Measurements from ENCODE around the gene MED25.

Gene MED25

GRCh38 chr19:49861107-49861506, 43.0 kb downstream of the MED25 start:
- peak; percentile 40 to 72 for DNase-seq

- DNase-seq: peak in 1 of 2 experiments; percentile 79
These were observed 43.7 kb downstream of the MED25 start for GRCh38 chr19:49861541-49862378.

GRCh38 chr19:49862391-49863253, 44.5 kb downstream of the MED25 start:
- peak in 1 of 2 experiments; percentile 48 for DNase-seq

- no peak for DNase-seq
These were observed 45.3 kb downstream of the MED25 start for GRCh38 chr19:49863254-49863934.

GRCh38 chr19:49863935-49864320, 45.8 kb downstream of the MED25 start:
- no peak for DNase-seq

GRCh38 chr19:49864890-49865289, 46.8 kb downstream of the MED25 start:
- no peak for DNase-seq

GRCh38 chr19:49866933-49867782, 49.1 kb downstream of the MED25 start, which contains the start of gene PNKP:
Gene PNKP, minus strand, starts transcription at chr19:49867576. Its CDS starts 372 bp downstream, at chr19:49867204.
- DNase-seq: peak; percentile 90 to 97

GRCh38 chr19:49869009-49869483, 51.0 kb downstream of the MED25 start:
- peak in 1 of 2 experiments; percentile 91 for DNase-seq

- peak; percentile 99 to 100 for DNase-seq
These were observed 51.6 kb downstream of the MED25 start for GRCh38 chr19:49869484-49870308.

- DNase-seq: no peak
These were observed 52.3 kb downstream of the MED25 start for GRCh38 chr19:49870309-49870901.

- no peak for DNase-seq
These were observed 53.4 kb downstream of the MED25 start for GRCh38 chr19:49871349-49871985.

- no peak for DNase-seq
These were observed 54.4 kb downstream of the MED25 start for GRCh38 chr19:49872245-49873128.

- no peak for DNase-seq
These were observed 55.0 kb downstream of the MED25 start for GRCh38 chr19:49873129-49873521.

GRCh38 chr19:49873834-49874233, 55.7 kb downstream of the MED25 start:
- DNase-seq: no peak

GRCh38 chr19:49874503-49875157, 56.5 kb downstream of the MED25 start:
- DNase-seq: no peak

GRCh38 chr19:49875177-49875576, 57.1 kb downstream of the MED25 start:
- DNase-seq: no peak

- peak in 1 of 2 experiments; percentile 58 for DNase-seq
These were observed 57.9 kb downstream of the MED25 start for GRCh38 chr19:49875857-49876421.

GRCh38 chr19:49876422-49877019, 58.4 kb downstream of the MED25 start:
- DNase-seq: peak; percentile 96 to 99
